GM19438 (cell line): Measurements from ENCODE around the gene SLIT1.

Experiments
- ATAC-seq: cut with Tn5 transposase; IDR thresholded peaks from one replicate; pipeline ENCODE4 v1.9.1; 2021; ENCODE audit warnings: low read depth; ENCODE audit not compliant: unreplicated experiment

SLIT1 gene

DNA sequence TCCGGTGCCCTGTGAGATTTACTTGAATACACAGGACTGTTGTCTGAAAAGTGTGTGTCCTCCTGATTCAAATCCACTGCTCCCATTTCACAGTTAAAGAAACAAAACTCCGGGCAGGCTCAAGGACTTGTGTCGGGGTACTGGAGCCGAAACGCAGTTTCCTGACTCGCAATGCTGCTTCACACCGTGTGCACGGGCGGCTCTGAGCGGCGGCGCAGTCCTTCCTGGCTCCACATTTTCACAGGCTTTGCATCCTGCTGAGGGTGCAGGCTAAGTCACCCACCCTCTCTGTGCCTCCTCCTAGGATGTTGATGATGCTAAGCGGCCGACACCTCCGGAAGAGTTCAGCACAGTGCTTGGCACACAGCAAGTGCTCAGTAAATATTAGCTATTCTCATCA is 65.4 kb downstream of the SLIT1 start:
- no peak for ATAC-seq

DNA sequence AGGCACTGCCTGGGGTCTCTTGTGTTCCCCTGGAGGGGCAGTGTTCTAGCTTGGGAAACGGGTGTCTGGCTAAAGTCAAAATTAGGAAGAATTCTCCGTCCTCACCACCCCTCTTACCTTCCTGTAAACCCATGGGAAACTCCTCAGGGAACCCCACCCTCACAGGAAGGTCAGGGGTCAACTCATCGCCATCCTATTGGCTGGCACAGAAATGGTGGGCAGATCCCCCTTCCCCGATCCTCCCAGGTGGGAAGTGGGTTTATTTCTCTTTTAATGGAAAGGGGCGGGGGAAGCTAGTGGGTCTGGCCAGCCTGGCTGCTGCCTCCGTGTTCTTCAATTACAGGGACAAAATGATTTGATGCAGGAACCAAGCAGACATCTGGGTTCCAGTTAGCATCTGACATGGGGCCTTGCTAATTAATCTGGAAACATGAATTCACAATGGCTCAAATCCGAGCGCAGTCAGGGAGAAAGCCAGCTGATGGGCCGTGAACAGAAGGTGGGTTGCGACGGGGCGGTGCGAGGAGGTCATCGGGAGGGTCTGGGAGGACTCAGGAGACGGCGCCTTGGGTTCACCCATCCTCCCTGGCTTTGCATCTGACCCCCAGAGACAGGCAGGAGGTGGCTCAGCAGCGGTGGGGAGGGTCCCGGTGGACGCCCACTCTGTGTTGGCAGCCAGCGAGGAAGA is 66.6 kb downstream of the SLIT1 start:
- ATAC-seq: no peak

DNA sequence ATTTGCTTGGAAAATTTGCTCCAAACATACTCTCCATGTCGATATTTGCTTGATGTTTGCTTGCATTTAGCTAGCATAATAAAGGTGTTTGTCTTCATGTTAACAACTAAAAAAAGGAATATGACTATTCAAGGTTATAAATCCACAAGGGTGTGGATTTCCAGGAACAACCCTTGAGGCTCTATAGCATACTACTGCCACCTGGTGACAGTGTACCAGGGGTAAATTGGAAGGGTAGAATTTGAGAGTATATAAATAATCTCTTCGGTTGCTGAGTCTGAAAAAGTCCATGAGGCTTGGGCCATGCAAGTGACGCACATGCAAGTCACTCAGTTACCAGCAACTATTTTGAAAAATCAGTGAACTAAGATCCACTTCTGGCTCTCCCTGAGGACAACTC is 68.4 kb downstream of the SLIT1 start:
- no peak for ATAC-seq

DNA sequence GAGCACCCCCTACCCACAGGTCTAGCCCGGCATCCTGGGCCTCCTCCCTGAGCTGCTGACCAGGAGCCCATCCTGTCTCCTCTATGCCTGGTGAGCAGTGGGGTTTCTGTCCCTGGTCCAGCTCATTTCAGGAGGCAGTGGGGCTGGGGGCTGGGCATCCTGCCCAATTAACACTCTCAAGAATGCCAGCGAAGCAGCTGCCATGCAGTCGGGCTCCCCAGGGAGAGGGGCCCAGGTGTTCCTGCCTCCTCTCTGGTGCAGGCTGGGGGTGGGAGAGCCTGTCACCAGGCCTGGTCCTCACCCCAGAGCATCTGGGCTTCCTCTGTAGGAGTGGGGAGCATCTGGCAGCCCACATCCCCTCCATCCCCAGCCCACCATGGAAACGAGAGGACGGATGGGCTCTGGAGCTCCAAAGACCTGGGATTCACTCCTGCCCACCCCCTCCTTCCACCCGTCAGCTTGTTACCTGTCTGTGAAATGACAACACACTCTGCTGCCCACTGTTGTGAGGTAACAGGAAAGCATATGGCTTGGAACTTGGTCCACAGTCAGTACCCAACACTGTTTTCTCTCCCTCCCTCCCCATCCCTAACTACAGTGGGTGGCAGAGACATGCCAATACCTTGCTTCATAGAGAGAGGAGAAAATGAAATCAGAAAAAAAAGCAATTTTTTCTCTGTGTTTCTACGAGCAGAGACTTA is 69.1 kb downstream of the SLIT1 start:
- no peak for ATAC-seq

DNA sequence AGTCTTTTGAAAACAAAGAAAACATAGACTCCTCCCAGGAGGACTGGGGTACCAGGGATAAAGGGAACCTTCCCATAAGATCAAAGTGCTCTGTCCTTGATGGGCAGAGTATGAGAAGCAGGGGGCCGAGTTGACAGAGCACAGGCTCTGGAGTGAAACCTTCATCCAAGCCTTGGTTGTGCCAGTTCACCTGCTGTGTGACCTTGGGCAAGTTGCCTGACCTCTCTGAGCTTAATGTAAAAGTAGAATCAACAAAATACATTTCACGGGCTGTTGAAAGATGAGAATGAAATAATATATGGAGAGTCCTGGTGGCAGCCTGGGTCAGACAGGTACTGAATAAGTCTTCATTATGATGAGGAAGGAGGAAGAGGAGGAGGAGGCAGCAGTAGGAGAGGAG is 69.9 kb downstream of the SLIT1 start:
- no peak for ATAC-seq

DNA sequence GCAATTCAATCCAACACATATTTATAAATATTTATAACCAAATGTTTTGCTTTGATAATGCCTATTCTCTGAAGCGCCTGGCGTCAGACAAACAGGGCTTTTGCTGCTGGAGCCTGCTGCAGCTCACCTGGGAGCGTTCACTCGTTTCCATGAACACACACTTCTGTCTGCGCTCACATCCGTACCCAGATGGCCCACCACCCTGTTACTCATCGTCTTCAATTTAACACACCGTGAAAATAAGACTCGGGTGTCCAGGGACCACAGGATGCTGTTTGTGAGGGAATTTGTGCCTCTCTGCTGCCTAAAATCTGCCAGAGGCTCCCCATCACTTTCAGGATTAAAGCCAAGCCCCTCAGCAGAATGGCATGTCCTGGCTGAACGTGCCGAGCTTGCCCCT is 74.1 kb downstream of the SLIT1 start:
- no peak for ATAC-seq

DNA sequence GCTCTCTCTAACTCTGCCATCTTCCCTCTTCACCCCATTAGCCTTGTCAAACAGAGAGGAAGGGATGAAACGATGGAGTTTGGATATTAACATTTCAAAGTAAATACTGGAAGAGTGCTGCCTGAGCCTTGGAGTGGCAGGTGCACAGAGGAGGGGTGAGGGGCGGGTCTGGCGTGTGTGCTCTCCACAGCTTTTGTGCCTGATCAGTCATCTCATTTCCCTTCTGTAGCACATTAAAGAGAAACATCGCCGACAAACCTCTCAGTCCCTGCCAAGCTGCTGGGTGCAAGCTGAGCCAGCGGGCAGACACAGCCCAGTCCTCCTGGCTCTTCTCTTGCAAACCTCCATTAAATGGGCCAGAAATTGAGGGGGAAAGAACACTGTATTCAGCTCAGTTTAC is 76.2 kb downstream of the SLIT1 start:
- ATAC-seq: no peak

DNA sequence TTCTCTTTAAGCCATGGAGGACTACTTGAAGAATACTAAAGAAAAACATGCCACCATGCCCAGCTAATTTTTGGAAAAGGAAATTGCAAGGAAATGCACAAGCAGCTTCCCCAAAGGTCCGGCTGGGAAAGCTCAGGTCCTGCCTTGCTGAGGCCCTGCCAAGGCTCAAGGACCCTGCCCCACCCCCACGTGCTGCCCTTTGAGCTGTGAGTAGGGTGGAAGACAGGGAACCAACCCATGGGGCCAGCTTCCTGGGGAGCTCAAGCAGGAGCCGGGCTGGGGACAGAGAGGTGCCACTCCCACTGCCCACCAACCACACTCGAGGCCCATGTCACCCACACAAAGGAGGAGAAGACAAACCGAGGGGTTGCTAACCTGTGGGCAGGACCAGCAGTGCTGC is 78.2 kb downstream of the SLIT1 start:
- no peak for ATAC-seq

DNA sequence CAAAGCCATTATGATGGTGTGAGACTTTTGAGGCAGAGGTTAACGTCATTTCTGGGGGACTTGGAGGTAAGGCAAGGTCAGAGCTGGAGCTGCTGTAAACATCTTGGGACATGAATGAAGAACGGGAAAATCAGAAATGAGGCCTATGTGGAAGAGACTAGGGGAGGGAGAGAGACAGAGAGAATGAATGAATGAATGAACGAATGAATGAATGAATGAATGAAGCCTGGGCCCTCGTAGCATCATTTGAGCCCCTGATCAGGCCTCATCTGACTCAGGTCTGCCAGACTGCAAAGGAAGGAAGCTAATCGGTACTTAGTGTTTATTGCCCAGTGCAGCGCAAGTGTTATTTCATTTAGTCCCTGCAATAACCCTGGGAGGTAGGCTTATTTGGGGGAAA is 79.6 kb downstream of the SLIT1 start:
- no peak for ATAC-seq

DNA sequence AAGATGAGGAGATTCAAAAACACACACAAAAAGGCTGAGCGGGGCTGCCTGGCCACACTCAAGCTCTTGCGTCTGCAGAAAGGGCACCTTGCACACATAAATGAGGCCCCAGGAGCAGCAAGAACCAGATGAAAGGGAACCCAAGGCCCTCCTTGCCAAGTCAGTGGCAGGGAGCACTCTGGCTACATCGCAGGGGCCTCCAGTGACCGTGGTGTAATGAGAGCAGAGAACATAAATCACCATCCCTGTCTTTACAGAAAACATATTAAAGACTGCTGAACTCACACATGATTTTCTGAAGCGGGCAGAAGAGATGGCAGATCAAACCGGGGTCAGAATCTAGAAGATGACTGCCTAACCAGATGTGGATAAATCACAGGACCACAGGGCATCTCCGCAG is 80.5 kb downstream of the SLIT1 start:
- ATAC-seq: no peak

DNA sequence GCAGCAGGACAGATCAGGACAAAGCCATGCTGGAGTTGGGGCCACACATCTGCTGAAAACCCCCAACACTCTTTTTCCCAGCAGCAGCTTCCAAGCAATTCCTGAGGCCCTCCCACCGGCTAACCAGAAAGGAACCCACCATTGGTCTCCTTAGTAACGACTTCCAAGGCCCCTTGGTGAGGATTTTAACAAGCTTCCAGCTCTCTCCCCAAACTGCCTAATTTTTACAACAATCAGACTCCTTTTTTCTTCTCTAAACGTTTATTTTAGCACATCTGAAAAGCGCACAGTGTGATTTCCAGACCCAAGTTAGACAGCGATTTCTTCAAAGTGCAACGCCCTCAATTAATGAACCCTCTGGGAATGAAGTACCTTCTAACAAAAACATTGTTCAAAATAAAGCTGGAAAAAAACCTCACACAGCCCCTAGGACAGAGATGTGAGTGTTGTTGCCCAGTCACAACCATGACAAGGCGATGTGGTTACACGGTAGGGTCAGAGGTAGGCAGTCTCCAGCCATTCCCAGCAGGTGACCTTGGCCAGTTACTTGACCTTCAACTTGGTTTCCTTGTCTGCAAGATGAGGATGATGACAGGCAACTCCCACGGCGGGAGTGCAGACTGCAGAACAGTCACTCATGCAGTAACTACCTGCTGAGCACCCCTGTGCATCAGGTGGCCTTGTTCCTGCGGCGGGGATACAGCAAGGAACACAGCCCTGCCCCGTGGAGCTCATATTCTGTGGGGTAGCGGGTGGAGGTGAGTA is 82.3 kb downstream of the SLIT1 start:
- ATAC-seq: no peak

DNA sequence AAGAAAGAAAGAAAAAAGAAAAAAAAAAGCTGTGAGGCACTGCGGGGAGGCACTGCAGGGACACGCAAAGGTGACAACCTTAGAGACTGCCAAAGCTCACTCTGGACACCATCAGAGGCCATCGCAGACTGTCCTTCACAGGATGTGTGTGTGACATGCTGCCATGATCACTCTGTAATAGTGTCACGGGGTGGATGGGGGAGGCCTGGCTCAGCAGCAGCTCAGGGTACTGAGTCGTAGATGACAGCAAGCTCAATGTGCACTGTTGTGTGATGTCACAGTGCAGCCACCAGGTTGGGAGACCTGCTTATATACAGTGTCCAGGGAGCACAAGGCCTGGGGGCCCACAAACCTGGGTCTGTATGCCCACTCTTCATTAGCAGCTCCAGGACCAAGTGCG is 83.3 kb downstream of the SLIT1 start:
- ATAC-seq: no peak

DNA sequence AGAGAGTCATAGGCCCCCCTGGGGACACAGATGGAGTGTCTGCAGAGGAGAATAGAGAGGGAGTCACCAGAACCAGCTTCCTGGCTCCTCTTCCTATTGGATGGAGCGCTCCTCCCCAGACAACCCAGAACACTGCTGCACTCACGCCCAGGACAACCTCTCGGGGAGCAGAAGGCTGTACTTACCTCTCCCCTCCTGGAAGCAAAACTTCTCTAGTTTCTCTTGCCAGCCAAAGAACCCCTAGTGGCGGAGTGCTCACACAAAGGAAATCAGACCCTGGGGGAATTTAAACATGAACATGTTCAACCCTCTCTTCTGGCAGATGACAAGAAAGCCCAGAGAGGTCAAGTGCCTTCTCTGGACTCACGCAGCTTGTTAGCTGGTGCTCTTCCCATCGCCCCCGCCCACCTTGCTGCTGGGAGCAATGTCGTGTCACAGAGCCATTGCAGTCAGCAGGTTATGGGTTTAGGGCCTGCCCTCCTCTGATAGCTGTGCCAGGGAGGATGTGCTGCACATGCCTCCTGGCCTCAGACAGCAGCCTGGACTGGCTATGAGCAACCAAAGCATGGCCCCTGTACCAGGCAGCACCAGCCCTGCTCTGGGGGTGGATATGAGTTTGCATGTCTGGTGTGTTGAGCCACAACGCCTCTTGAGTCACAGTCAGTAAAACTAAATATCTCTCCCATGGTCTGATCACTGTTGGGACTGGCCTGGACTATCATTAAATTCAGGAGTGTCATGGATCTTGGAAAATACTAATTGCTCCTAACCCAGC is 84.4 kb downstream of the SLIT1 start:
- no peak for ATAC-seq

DNA sequence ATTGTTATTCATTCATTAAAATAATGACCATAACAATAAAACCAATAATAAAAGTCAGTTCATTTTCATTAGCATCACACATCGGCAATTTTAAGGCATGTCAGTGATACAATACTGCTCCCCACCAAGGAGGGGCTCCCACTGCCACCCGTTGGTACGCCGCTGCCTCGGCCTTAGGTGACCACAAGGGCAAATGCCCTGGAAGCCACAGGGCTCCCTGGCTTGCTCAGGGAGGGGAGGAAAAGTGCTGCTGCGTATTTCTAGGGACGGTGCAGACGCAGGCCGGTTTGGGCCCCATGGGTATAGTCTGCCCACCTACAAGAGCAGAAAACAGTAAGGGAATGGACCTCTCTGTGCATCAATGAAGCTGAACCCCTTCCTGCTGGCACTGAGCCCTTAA is 85.1 kb downstream of the SLIT1 start:
- no peak for ATAC-seq

DNA sequence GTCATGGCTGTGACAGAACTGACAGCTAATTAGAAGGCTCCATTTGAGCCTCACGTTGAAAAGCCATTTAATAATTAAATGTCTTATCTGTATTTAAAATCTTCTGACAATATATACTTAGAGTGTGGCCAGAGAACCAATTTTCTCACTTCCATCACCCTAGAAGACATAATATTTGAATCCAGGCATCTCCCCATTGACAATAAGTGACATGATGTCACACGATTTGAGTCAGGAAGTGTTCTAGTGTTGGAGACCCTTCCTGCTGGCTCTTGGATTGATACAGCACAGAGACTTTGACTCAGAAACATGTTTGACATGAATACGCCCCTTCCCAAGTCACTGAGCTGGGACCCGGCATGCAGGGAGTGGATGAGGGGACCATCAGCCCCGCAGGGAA is 85.9 kb downstream of the SLIT1 start:
- no peak for ATAC-seq

DNA sequence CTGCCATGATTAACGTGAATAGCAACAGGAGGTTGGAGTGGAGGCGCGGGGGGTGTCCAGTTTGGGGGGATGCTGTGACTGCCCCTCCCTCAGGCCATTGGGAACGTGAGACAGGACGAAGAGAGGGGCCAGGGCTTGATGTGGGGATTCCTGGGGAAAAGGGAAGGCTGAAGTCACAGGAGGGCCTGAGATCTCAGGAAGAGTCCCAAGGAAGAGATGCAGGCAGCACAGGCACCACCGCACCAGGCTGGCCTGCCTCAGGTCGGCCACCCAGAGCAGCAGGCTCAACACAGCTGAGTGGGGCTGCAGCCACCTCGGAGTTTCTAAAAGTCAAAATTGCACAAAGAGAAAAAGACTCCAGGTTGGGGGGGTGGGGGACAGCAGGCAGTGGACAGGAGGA is 86.7 kb downstream of the SLIT1 start:
- ATAC-seq: no peak

DNA sequence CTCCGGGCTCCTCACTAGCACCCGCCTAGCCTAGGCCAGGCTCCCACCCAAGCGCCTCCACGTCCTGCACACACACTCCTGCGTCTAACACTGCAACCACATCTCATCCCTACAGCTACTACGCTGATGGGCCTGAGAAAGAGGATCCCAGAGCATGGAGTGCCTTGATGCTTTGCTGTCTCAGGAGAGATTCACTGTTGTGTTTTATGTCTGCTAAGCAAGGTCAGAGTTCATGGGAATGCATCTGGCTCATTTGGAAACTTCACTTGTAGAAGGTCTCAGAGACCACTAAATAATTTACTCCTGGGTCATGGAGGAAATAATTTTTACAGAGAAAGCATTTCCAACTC is 88.7 kb downstream of the SLIT1 start:
- no peak for ATAC-seq

DNA sequence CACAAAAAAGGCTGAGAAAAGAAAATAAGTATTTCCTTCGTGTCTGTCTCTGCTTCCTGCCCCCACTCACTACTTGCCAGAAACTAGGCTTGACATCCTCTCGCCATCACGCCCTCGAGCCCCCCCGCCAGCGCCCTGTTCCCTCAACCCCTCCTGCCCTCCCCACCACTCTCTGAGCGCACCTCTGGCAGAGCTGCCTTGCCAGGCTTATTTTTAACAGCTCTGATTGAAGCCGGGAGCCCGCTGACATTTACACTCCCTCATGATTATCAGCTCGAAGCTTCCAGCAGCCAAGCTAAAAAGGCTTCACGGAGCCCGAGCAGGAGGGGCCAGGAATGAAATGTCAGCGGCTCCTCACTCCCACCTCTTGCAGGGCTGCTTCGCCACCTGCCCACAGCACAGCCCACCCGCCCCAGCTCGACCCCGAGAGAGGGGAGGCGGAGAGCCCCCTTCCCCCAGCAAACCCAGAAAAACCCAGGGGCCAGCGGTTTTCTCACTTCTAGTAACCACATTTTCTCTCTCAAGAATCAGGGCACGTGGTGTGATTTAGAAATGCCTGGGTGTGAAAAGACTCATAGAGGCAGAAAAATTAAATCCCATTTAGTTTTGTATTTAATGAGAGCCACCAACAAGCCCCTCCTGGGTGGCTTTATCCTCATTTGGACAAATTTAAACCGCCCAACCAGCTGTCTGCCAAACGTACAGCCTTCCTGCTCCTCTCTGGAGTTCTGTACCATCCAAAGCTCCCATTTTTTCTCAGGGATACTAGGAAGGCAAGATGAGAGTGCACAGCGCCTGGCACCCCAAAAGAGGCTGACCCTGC is 89.3 kb downstream of the SLIT1 start:
- ATAC-seq: no peak

DNA sequence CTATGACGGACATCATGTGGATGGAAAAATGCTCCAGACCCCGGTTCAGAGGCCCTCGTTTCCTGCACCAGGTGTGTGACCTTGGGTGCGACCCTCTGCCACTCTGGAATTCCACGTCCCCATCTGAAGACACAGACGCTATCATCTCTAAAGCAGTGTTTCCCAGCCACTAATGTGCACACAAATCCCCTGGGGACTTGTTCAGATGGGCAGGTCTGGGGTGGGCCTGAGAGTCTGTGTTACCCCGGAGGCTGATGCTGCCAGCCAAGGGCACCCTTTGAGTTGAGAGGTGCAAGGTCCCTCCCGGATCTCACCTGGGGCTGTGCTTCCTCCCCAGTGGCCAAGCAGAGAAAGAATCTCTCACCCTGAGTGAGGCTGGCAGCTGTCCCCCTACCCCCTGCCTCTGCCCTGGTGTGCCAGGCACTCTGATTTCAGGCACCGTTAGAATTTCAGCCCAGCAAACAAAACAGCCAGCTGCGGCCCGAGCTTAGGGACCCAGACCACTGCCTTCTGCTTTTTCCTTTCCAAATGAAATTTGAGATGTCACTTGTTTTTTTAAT is 90.0 kb downstream of the SLIT1 start:
- ATAC-seq: no peak

DNA sequence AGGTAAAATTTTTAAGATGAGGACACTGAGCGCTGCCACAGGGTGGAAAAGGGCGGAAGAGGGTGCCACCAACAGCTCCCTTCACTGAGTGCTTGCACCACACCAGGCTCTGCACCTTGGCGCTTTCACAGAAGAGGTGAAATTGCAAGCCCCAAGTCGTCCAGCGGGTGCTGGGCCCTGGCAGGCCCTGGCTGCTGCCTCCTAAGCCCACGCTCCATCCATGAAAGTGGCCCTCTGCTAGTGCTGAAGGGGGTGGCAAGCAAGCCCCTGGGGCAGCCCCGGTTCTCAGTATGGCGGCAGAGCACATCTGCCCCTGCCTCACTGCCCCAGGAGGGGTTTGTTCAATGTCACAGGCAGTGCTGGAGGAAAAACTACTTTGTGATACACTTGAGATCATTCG is 95.1 kb downstream of the SLIT1 start:
- no peak for ATAC-seq
